Measurements from ENCODE around the gene ST6GALNAC5. TPM values are rescaled to one million over a fixed set of nuclear protein-coding genes. Genes with fewer than 3 reads are reported as not detected.

Gene ST6GALNAC5
- total RNA-seq, 6 donors from 2014 or later, result 18.9 to 54.9 (median 28.0) TPM

GRCh38 chr1:77040826-77041225 lies 173.5 kb downstream of the ST6GALNAC5 start:
- ATAC-seq (ENCODE audit: low FRiP score in 2 of 2) (no peak), DNase-seq (no peak)
- H3K4me3 ChIP-seq, result no peak overlapping the region
- H3K9me3 ChIP-seq, result no peaks in the 10 kb centered on the region
- no peaks in the 10 kb centered on the region for H3K27me3 ChIP-seq
- no peaks in the 10 kb centered on the region for H3K36me3 ChIP-seq
- H3K27ac ChIP-seq, result no peak overlapping the region
- H3K4me1 ChIP-seq, result no peaks in the 10 kb centered on the region
- no peak for TF ChIP-seq POLR2AphosphoS5 (IDR thresholded peaks at IDR 0.05)
- no peak for TF ChIP-seq CTCF (IDR thresholded peaks at IDR 0.05)
- TF ChIP-seq POLR2A (IDR thresholded peaks at IDR 0.05), result no peak
- TF ChIP-seq EP300 (IDR thresholded peaks at IDR 0.05), result no peak
- 71 to 75% methylated on average over 3 of the region's 3 CpGs for WGBS, 2 donors

GRCh38 chr1:77044133-77044849 lies 177.0 kb downstream of the ST6GALNAC5 start:
- H3K36me3 ChIP-seq, result no peaks in the 10 kb centered on the region
- no peak for TF ChIP-seq CTCF (IDR thresholded peaks at IDR 0.05)
- TF ChIP-seq POLR2AphosphoS5 (IDR thresholded peaks at IDR 0.05), result no peak
- no peak for TF ChIP-seq POLR2A (IDR thresholded peaks at IDR 0.05)
- TF ChIP-seq EP300 (IDR thresholded peaks at IDR 0.05), result no peak
- peaks cover 0 to 5% (median 0%) of the 10 kb centered on the region in 4 donors for H3K4me1 ChIP-seq
- H3K4me3 ChIP-seq, result no peak overlapping the region
- H3K27ac ChIP-seq, result no peak overlapping the region
- no peak for ATAC-seq (ENCODE audit: low FRiP score in 2 of 2)
- DNase-seq, result peak in 1 of 2 donors; percentile 47
- WGBS, 2 donors, result 91 to 97% methylated on average over 1 to 20 of the region's 20 CpGs
- H3K27me3 ChIP-seq, result no peaks in the 10 kb centered on the region
- no peaks in the 10 kb centered on the region for H3K9me3 ChIP-seq

- H3K4me3 ChIP-seq, result no peak overlapping the region
- H3K36me3 ChIP-seq, result no peaks in the 10 kb centered on the region
- 94 to 96% methylated on average over 1 of the region's 1 CpG for WGBS, 2 donors
- no peaks in the 10 kb centered on the region for H3K27me3 ChIP-seq
- H3K9me3 ChIP-seq, result no peaks in the 10 kb centered on the region
- ATAC-seq (ENCODE audit: low FRiP score in 2 of 2) (no peak), DNase-seq (no peak)
- H3K27ac ChIP-seq, result no peak overlapping the region
- H3K4me1 ChIP-seq, result peaks cover 0 to 5% (median 0%) of the 10 kb centered on the region in 4 donors
- no peak for TF ChIP-seq POLR2AphosphoS5 (IDR thresholded peaks at IDR 0.05)
- no peak for TF ChIP-seq EP300 (IDR thresholded peaks at IDR 0.05)
- TF ChIP-seq POLR2A (IDR thresholded peaks at IDR 0.05), result no peak
- no peak for TF ChIP-seq CTCF (IDR thresholded peaks at IDR 0.05)
Measured at GRCh38 chr1:77047575-77047974, 180.3 kb downstream of the ST6GALNAC5 start.

GRCh38 chr1:77047978-77048614 lies 180.8 kb downstream of the ST6GALNAC5 start:
- Histone ChIP-seq H3K4me3 (no peak overlapping the region), H3K4me1 (peaks cover 0 to 5% (median 0%) of the 10 kb centered on the region in 4 donors), H3K36me3 (no peaks in the 10 kb centered on the region), H3K9me3 (no peaks in the 10 kb centered on the region), H3K27ac (no peak overlapping the region), H3K27me3 (no peaks in the 10 kb centered on the region)
- ATAC-seq (ENCODE audit: low FRiP score in 2 of 2) (no peak), DNase-seq (no peak)
- 48 to 56% methylated on average over 3 of the region's 3 CpGs for WGBS, 2 donors
- TF ChIP-seq EP300 (IDR thresholded peaks at IDR 0.05), result no peak
- TF ChIP-seq POLR2A (IDR thresholded peaks at IDR 0.05), result no peak
- TF ChIP-seq POLR2AphosphoS5 (IDR thresholded peaks at IDR 0.05), result no peak
- TF ChIP-seq CTCF (IDR thresholded peaks at IDR 0.05), result no peak
